Measurements from ENCODE around the gene ARL15.

ARL15 gene

GRCh38 chr5:54313311-54314270 is 3.2 kb upstream of the ARL15 start:
- DNase-seq: no peak

- DNase-seq: no peak
Observed at GRCh38 chr5:54312499-54312898, 2.1 kb upstream of the ARL15 start.

- no peak for DNase-seq
Observed at GRCh38 chr5:54311176-54311677, 854 bp upstream of the ARL15 start.

- peak; percentile 23 for DNase-seq
Observed at GRCh38 chr5:54309691-54310432, 511 bp downstream of the ARL15 start.

GRCh38 chr5:54309276-54309675 is 1.1 kb downstream of the ARL15 start:
- no peak for DNase-seq

- no peak for DNase-seq
Observed at GRCh38 chr5:54307583-54307982, 2.8 kb downstream of the ARL15 start.

GRCh38 chr5:54306893-54307292 is 3.5 kb downstream of the ARL15 start:
- no peak for DNase-seq

- no peak for DNase-seq
Observed at GRCh38 chr5:54305737-54306136, 4.6 kb downstream of the ARL15 start.

GRCh38 chr5:54304040-54304439 is 6.3 kb downstream of the ARL15 start:
- no peak for DNase-seq

- no peak for DNase-seq
Observed at GRCh38 chr5:54302267-54302687, 8.1 kb downstream of the ARL15 start.

GRCh38 chr5:54301849-54302248 is 8.5 kb downstream of the ARL15 start:
- no peak for DNase-seq

GRCh38 chr5:54301220-54301619 is 9.2 kb downstream of the ARL15 start:
- no peak for DNase-seq

- DNase-seq: no peak
Observed at GRCh38 chr5:54298947-54299346, 11.4 kb downstream of the ARL15 start.

- DNase-seq: no peak
Observed at GRCh38 chr5:54296386-54296785, 14.0 kb downstream of the ARL15 start.

GRCh38 chr5:54295651-54296276 is 14.6 kb downstream of the ARL15 start:
- DNase-seq: no peak

GRCh38 chr5:54294097-54294667 is 16.2 kb downstream of the ARL15 start:
- no peak for DNase-seq

GRCh38 chr5:54292866-54293265 is 17.5 kb downstream of the ARL15 start:
- DNase-seq: no peak

- DNase-seq: no peak
Observed at GRCh38 chr5:54291498-54291897, 18.9 kb downstream of the ARL15 start.

GRCh38 chr5:54289769-54290168 is 20.6 kb downstream of the ARL15 start:
- DNase-seq: no peak

GRCh38 chr5:54288568-54289217 is 21.7 kb downstream of the ARL15 start:
- DNase-seq: no peak

- DNase-seq: no peak
Observed at GRCh38 chr5:54285686-54286085, 24.7 kb downstream of the ARL15 start.

- DNase-seq: no peak
Observed at GRCh38 chr5:54284586-54284985, 25.8 kb downstream of the ARL15 start.

Data from activated CD4-positive, alpha-beta T cell treated with anti-CD3 and anti-CD28 coated beads, Interleukin-2, amount 50 U/mL, for 16 hours (primary cell).